Thyroid gland (tissue), 4 donors: ENCODE data around the gene XRN2. TPM values are rescaled to one million over a fixed set of nuclear protein-coding genes. Genes with fewer than 3 reads are reported as not detected.
A peak's percentile ranks its signal among the peaks of the same experiment; 100 is the strongest.

Source experiments
- DNase-seq, 2 donors: peaks; one replicate each; pipeline ENCODE4 v3.0.0-alpha.2; 2019
- H3K27ac ChIP-seq, 3 donors: fragments of 200-600 bp; sonication (generic); 1 replicate in 2 of 3; 2 replicates in 1 of 3; pipeline ENCODE4 v1.5.1; 2016 to 2019; ENCODE audit warnings: mild to moderate bottlenecking in 1 of 3, moderate library complexity in 1 of 3
- H3K27me3 ChIP-seq: fragments of 200-600 bp; sonication (generic); one replicate; pipeline ENCODE4 v1.5.1; 2019
- H3K36me3 ChIP-seq, 2 donors: fragments of 200-600 bp; sonication (generic); one replicate each; pipeline ENCODE4 v1.5.1; 2016 to 2019
- H3K4me1 ChIP-seq, 2 donors: fragments of 200-600 bp; sonication (generic); one replicate each; pipeline ENCODE4 v1.5.1; 2017 to 2019
- H3K4me3 ChIP-seq, 3 donors: fragments of 200-600 bp; sonication (generic); replicated peaks in 1 of 3; 1 replicate in 2 of 3; 2 replicates in 1 of 3; pipeline ENCODE4 v1.5.1; 2016; ENCODE audit warnings: mild to moderate bottlenecking in 1 of 3
- H3K9me3 ChIP-seq: fragments of 200-600 bp; sonication (generic); one replicate; pipeline ENCODE4 v1.5.1; 2017
- POLR2A ChIP-seq, 2 donors: fragments of 450-650 bp; IDR thresholded peaks; one replicate each; pipeline ENCODE4 v1.6.1; 2017; ENCODE audit warnings: antibody characterized with exemption in 2 of 2, mild to moderate bottlenecking in 2 of 2, moderate library complexity in 1 of 2
- WGBS, 2 donors: methylation state at CpG; one replicate each; pipeline ENCODE4 v1.1.5; 2017; 5-methylcytosine and 5-hydroxymethylcytosine counted together
- intact Hi-C: fragments of 100-400 bp; cut with DNase I; formaldehyde crosslinking; loops from one replicate; pipeline ENCODE4 v1.15.1; 2023
- total RNA-seq, 4 donors: library from RNA; depleted of rRNA; stranded (reverse); fragments of >200 nt; gene quantifications; one replicate each; pipeline ENCODE4 v1.2.3, GENCODE V29; 2016
- TF ChIP-seq, protein P1 (sequence below), 6 experiments: fragments of 200-600 bp in 3 of 6; fragments of 450-650 bp in 3 of 6; sonication (generic) in 3 of 6; IDR thresholded peaks; one replicate each; pipeline ENCODE4 v1.5.1; 2016 to 2019; ENCODE audit warnings: antibody characterized with exemption in 6 of 6, mild to moderate bottlenecking in 2 of 6, inconsistent platforms in 1 of 6, moderate library complexity in 1 of 6

Gene XRN2
- total RNA-seq, 4 donors from 2014 or later: 76.7 to 87.5 (median 80.1) TPM

DNA sequence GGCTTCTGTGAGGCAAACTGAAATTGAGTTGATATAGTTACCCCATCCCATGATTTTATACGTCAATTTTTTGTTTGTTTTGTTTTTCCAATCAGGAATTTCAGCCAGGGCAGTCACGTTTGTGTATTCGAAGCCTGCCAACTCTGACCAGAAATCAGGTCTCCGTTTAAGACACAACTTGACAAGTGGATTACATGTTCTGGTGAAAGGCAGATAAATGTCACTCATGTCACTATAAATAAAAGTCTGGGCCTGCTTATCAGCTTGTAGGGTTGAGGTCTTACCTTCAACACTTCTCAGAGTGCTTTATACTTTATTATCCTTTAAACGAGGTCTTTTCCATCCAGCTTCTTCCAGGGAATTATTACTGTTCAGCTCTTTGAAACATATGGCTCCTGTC, 8.4 kb upstream of the XRN2 start:
- DNase-seq: no peak
- intact Hi-C loops: no loop called here
- Histone ChIP-seq H3K27me3 (no peaks in the 10 kb centered on the region), H3K36me3 (no peaks in the 10 kb centered on the region), H3K4me1 (no peaks in the 10 kb centered on the region), H3K4me3 (no peak overlapping the region), H3K9me3 (no peaks in the 10 kb centered on the region), H3K27ac (no peak overlapping the region)
- no peak for TF ChIP-seq POLR2A (IDR thresholded peaks at IDR 0.05)
- TF ChIP-seq, protein P1, sequence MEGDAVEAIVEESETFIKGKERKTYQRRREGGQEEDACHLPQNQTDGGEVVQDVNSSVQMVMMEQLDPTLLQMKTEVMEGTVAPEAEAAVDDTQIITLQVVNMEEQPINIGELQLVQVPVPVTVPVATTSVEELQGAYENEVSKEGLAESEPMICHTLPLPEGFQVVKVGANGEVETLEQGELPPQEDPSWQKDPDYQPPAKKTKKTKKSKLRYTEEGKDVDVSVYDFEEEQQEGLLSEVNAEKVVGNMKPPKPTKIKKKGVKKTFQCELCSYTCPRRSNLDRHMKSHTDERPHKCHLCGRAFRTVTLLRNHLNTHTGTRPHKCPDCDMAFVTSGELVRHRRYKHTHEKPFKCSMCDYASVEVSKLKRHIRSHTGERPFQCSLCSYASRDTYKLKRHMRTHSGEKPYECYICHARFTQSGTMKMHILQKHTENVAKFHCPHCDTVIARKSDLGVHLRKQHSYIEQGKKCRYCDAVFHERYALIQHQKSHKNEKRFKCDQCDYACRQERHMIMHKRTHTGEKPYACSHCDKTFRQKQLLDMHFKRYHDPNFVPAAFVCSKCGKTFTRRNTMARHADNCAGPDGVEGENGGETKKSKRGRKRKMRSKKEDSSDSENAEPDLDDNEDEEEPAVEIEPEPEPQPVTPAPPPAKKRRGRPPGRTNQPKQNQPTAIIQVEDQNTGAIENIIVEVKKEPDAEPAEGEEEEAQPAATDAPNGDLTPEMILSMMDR (IDR thresholded peaks at IDR 0.05): no peak
- 80 to 81% methylated on average over 5 of the region's 5 CpGs for WGBS, 2 donors

- TF ChIP-seq, protein P1 (IDR thresholded peaks at IDR 0.05): no peak
- TF ChIP-seq POLR2A (IDR thresholded peaks at IDR 0.05): no peak
- Histone ChIP-seq H3K4me1 (peaks cover 12 to 15% of the 10 kb centered on the region in 2 donors), H3K36me3 (no peaks in the 10 kb centered on the region), H3K27me3 (no peaks in the 10 kb centered on the region), H3K4me3 (peak overlapping the region; percentile 44 to 95 (median 80)), H3K9me3 (no peaks in the 10 kb centered on the region), H3K27ac (no peak overlapping the region)
- no peak for DNase-seq
- WGBS, 2 donors: 64 to 68% methylated on average over 9 of the region's 9 CpGs
- intact Hi-C loops: no loop called here
Observed at GRCh38 chr20:21301940-21302663, 1.0 kb upstream of the XRN2 start.

DNA sequence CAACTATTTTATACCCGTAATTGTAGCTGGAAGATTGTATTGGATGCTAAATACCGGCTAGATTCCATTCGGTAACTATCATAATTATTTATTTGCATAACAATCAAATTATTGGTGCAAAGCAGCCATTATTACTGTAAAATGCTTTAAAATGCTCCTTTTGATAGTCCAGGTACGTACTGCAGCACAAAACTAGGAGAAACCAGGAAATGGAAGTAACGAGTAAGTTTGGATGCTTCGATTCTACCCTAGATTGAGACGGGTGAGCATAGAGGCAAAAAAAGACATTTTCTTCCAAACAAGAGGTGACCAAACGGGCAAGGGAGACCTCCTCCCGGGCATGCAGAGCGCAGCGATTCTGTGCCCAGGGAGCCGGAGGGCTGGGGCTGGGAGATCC, 469 bp upstream of the XRN2 start:
- Histone ChIP-seq H3K27ac (peak overlapping the region; percentile 86 to 97 (median 96)), H3K4me3 (peak overlapping the region; percentile 44 to 95 (median 80)), H3K4me1 (peaks cover 12 to 15% of the 10 kb centered on the region in 2 donors), H3K27me3 (no peaks in the 10 kb centered on the region), H3K36me3 (no peaks in the 10 kb centered on the region), H3K9me3 (no peaks in the 10 kb centered on the region)
- TF ChIP-seq, protein P1 (IDR thresholded peaks at IDR 0.05): no peak
- no peak for TF ChIP-seq POLR2A (IDR thresholded peaks at IDR 0.05)
- no peak for DNase-seq
- intact Hi-C loops: no loop called here
- 6 to 8% methylated on average over 12 of the region's 12 CpGs for WGBS, 2 donors

DNA sequence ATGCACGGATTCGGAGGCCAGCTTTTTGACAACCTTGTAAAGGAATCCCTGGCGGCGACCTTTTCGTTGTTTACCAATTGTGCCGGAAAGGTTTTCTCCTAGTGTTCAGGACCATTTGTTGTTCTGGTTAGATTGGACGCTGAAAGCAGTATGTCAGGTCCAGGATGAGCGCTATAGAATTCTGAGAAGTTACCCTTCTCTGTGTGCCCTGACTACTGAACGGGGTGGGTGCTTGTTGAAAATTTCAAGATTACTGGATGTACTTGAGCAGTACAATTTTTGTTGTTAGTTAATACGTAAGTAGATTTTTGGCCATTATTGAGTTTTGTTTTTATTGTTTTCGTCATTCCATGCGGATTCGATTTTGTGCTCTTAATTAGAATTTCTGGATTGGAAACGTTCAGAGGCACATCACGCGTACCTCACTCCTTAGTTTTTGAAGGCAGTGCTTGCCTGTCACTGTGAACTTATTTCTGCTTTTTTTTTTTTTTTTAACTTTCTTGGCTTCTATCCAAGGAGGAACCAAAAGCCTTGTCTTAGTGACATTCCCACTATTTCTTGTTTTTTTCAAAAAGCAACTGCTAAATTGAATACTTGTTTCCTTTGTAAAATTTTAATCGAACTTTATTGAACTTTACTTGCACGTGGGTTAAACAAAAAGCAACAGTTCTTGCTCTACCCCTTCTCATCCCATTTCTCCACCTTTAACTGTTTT, 898 bp downstream of the XRN2 start:
- intact Hi-C loops: no loop called here
- TF ChIP-seq, protein P1 (IDR thresholded peaks at IDR 0.05): no peak
- no peak for TF ChIP-seq POLR2A (IDR thresholded peaks at IDR 0.05)

GRCh38 chr20:21308340-21308739, 5.2 kb downstream of the XRN2 start:
- TF ChIP-seq, protein P1 (IDR thresholded peaks at IDR 0.05): no peak
- TF ChIP-seq POLR2A (IDR thresholded peaks at IDR 0.05): no peak
- DNase-seq: no peak
- Histone ChIP-seq H3K9me3 (no peaks in the 10 kb centered on the region), H3K4me3 (no peak overlapping the region), H3K27ac (no peak overlapping the region), H3K4me1 (peaks cover 24 to 29% of the 10 kb centered on the region in 2 donors), H3K36me3 (no peaks in the 10 kb centered on the region), H3K27me3 (no peaks in the 10 kb centered on the region)
- 94% methylated on average over 2 of the region's 2 CpGs for WGBS, 2 donors
- intact Hi-C loops: no loop called here

More for the DNA sequence above, 898 bp downstream of the XRN2 start:
- WGBS, 2 donors: 5% methylated on average over 16 to 18 of the region's 18 CpGs
- no peaks in the 10 kb centered on the region for H3K27me3 ChIP-seq
- no peak for DNase-seq
- peak overlapping the region; percentile 44 to 95 (median 80) for H3K4me3 ChIP-seq
- no peaks in the 10 kb centered on the region for H3K36me3 ChIP-seq
- H3K4me1 ChIP-seq: peaks cover 12 to 15% of the 10 kb centered on the region in 2 donors
- no peaks in the 10 kb centered on the region for H3K9me3 ChIP-seq
- H3K27ac ChIP-seq: peak overlapping the region; percentile 86 to 97 (median 96)
